ENCODE results near the gene GRIN1. TPM values are rescaled to one million over a fixed set of nuclear protein-coding genes. Genes with fewer than 3 reads are reported as not detected.

Gene GRIN1
- total RNA-seq, 1 experiment from 2014 or later: 2.9 TPM

GRCh38 chr9:137215196-137215986 is 76.4 kb downstream of the GRIN1 start:
- no peak overlapping the region for H3K23ac ChIP-seq (ENCODE audit: insufficient read length, low read depth, low read length)
- H4K8ac ChIP-seq (replicated peaks; ENCODE audit: insufficient read length, low read depth, low read length): no peak overlapping the region
- H3K9ac ChIP-seq (ENCODE audit: extremely low read depth, insufficient read length, low read length): no peak overlapping the region
- H3K56ac ChIP-seq (ENCODE audit: insufficient read length, low read depth, low read length): no peak overlapping the region
- no peak overlapping the region for H4K5ac ChIP-seq (ENCODE audit: insufficient read length, low read depth, low read length)
- no peak overlapping the region for H3K4ac ChIP-seq (ENCODE audit: low read depth, low read length)
- H3T11ph ChIP-seq (ENCODE audit: low read length): no peak overlapping the region
- TF ChIP-seq, protein P1, sequence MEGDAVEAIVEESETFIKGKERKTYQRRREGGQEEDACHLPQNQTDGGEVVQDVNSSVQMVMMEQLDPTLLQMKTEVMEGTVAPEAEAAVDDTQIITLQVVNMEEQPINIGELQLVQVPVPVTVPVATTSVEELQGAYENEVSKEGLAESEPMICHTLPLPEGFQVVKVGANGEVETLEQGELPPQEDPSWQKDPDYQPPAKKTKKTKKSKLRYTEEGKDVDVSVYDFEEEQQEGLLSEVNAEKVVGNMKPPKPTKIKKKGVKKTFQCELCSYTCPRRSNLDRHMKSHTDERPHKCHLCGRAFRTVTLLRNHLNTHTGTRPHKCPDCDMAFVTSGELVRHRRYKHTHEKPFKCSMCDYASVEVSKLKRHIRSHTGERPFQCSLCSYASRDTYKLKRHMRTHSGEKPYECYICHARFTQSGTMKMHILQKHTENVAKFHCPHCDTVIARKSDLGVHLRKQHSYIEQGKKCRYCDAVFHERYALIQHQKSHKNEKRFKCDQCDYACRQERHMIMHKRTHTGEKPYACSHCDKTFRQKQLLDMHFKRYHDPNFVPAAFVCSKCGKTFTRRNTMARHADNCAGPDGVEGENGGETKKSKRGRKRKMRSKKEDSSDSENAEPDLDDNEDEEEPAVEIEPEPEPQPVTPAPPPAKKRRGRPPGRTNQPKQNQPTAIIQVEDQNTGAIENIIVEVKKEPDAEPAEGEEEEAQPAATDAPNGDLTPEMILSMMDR (conservative IDR thresholded peaks at IDR 0.05): no peak
- no peak overlapping the region for H3K14ac ChIP-seq (ENCODE audit: insufficient read depth, low read length)
- no peaks in the 10 kb centered on the region for H3K79me1 ChIP-seq (ENCODE audit: insufficient read depth, low read depth, low read length, poor library complexity, severe bottlenecking)
- no peak overlapping the region for H2AK5ac ChIP-seq (ENCODE audit: insufficient read length, low read length)
- no peaks in the 10 kb centered on the region for H4K20me1 ChIP-seq (ENCODE audit: control insufficient read depth, insufficient read depth, insufficient read length)
- no peak overlapping the region for H2BK12ac ChIP-seq (ENCODE audit: insufficient read length, low read depth, low read length)
- H2BK20ac ChIP-seq (ENCODE audit: low read depth, low read length, poor library complexity, severe bottlenecking): no peak overlapping the region
- no peaks in the 10 kb centered on the region for H3K9me3 ChIP-seq (ENCODE audit: control insufficient read depth, low read depth, low read length)
- no peak overlapping the region for H2AFZ ChIP-seq (ENCODE audit: low read length)
- H3K79me2 ChIP-seq (ENCODE audit: insufficient read depth, low read length): no peaks in the 10 kb centered on the region
- H4K91ac ChIP-seq (ENCODE audit: insufficient read length, low read depth, low read length): no peak overlapping the region
- H3K4me2 ChIP-seq (ENCODE audit: insufficient read depth, insufficient read length, low read length): no peak overlapping the region
- no peak overlapping the region for H2BK15ac ChIP-seq (ENCODE audit: low read depth, low read length)
- Mint-ChIP-seq H3K36me3 (ENCODE audit: insufficient read depth in 1 of 3, low read depth in 3 of 3) (peaks cover 3 to 23% (median 10%) of the 10 kb centered on the region in 3 experiments; a peak in 5 of 7 replicates), H3K4me1 (peaks cover 4 to 5% of the 10 kb centered on the region in 2 experiments), H3K27ac (no peak overlapping the region), H3K9me3 (no peaks in the 10 kb centered on the region), H3K4me3 (no peak overlapping the region), H3K27me3 (ENCODE audit: low read depth) (no peaks in the 10 kb centered on the region)
- H3K27me3 ChIP-seq (ENCODE audit: insufficient read depth, low read length): no peaks in the 10 kb centered on the region
- H3K4me1 ChIP-seq (ENCODE audit: insufficient read depth, low read length): no peaks in the 10 kb centered on the region; the same call in 1 of the 2 replicates
- no peak for DNase-seq
- H2BK120ac ChIP-seq (ENCODE audit: low read depth, low read length, poor library complexity, severe bottlenecking): no peak overlapping the region
- H3K27ac ChIP-seq (ENCODE audit: insufficient read length, low read depth, low read length): no peak overlapping the region
- no CpG with 5 or more reads among the region's 22 CpGs for WGBS (ENCODE audit: extremely low coverage, insufficient read length, low lambda C conversion rate)
- no peak overlapping the region for H3K18ac ChIP-seq (ENCODE audit: insufficient read length, low read depth, low read length)
- H2BK5ac ChIP-seq (ENCODE audit: insufficient read length, low read length): no peak overlapping the region
- H3K23me2 ChIP-seq (ENCODE audit: insufficient read length, low read depth, low read length, poor library complexity, severe bottlenecking): no peaks in the 10 kb centered on the region

Measured in H9 (cell line).